ENCODE results near the gene BSN.

GRCh38 chr3:49664300-49664699 lies 110.0 kb downstream of the BSN start:
- TF ChIP-seq CTCF (IDR thresholded peaks at IDR 0.05) (no peak), POLR2A (IDR thresholded peaks at IDR 0.05) (no peak)

Measured in body of pancreas (tissue), 4 donors.